ENCODE results near the gene TMEM238. TPM values are rescaled to one million over a fixed set of nuclear protein-coding genes. Genes with fewer than 3 reads are reported as not detected.
A peak's percentile ranks its signal among the peaks of the same experiment; 100 is the strongest.
"Not testable (repeated sequence)": the region's sequence is repeated elsewhere in the genome, so short reads cannot be mapped to it uniquely, and the experiment has no call there.

The TMEM238 gene
- total and polyA plus RNA-seq, 7 donors: 0.10 to 2.9 (median 0.52) TPM; not detected in 1

DNA sequence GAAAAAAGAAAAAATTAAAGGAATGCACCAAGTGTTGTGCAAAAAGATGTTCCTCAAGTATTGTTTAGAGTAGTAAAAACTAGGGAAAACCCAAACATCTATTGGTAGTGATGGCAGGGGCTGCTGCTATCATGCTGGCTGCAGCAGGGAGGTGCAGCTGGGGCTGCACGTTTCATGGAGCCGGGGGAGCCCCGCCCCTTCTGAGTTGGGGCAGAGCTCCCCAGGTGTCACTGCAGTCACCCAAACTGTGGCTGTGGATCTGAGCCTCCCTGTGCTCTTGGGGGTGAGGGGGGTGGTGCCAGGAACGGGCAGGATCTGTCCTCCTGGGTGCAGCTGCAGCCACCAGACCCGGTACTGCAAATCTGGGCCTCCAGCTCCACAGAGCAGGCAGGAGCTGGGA lies 35.0 kb upstream of the TMEM238 start:
- Histone ChIP-seq H3K27ac (no peak overlapping the region), H3K4me1 (no peaks in the 10 kb centered on the region), H3K4me3 (no peak overlapping the region), H3K9me3 (no peaks in the 10 kb centered on the region), H3K27me3 (ENCODE audit: insufficient read depth in 3 of 3, low read length in 2 of 3) (peaks cover 0 to 20% (median 3%) of the 10 kb centered on the region in 3 donors), H3K36me3 (ENCODE audit: insufficient read depth in 1 of 2, low read depth in 1 of 2) (no peaks in the 10 kb centered on the region)
- intact Hi-C loops (cut with DNase I): loop anchor here in 1 of 2 donors (5.0 kb wide), 1 partner anchor 117 kb away; no protein-coding TSS in a partner anchor
- ATAC-seq: no peak
- TF ChIP-seq, protein P1, sequence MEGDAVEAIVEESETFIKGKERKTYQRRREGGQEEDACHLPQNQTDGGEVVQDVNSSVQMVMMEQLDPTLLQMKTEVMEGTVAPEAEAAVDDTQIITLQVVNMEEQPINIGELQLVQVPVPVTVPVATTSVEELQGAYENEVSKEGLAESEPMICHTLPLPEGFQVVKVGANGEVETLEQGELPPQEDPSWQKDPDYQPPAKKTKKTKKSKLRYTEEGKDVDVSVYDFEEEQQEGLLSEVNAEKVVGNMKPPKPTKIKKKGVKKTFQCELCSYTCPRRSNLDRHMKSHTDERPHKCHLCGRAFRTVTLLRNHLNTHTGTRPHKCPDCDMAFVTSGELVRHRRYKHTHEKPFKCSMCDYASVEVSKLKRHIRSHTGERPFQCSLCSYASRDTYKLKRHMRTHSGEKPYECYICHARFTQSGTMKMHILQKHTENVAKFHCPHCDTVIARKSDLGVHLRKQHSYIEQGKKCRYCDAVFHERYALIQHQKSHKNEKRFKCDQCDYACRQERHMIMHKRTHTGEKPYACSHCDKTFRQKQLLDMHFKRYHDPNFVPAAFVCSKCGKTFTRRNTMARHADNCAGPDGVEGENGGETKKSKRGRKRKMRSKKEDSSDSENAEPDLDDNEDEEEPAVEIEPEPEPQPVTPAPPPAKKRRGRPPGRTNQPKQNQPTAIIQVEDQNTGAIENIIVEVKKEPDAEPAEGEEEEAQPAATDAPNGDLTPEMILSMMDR (IDR thresholded peaks at IDR 0.05): no peak
- DNase-seq: no peak
- 43 to 48% (median 44%) methylated on average over 5 of the region's 5 CpGs for WGBS, 3 donors

DNA sequence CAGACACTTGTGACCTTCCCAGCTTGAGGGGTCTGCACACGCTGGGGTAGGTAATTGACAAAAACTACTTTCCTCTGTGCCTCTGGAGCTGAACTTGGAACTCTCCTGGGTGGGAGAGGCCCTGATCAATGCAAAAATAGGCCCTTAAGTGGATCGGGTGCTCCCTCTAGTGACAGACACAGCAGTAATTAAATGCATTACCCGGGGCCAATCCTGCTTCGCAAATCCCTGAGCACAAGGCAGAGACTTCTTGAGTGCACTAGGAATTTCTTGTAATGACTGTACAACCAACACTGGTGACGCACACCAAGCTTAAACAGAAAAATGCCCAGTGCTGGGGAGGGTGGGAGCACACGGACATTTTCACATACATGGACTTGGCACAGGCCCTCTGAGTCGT lies 34.1 kb upstream of the TMEM238 start:
- intact Hi-C loops (cut with DNase I): loop anchor here in 1 of 2 donors (5.0 kb wide), 1 partner anchor 116 kb away; no protein-coding TSS in a partner anchor
- WGBS, 3 donors: 10 to 18% (median 12%) methylated on average over 7 of the region's 7 CpGs
- Histone ChIP-seq H3K4me1 (no peaks in the 10 kb centered on the region), H3K27me3 (ENCODE audit: insufficient read depth in 3 of 3, low read length in 2 of 3) (peaks cover 0 to 16% (median 3%) of the 10 kb centered on the region in 3 donors), H3K4me3 (no peak overlapping the region), H3K9me3 (no peaks in the 10 kb centered on the region), H3K27ac (no peak overlapping the region), H3K36me3 (ENCODE audit: insufficient read depth in 1 of 2, low read depth in 1 of 2) (no peaks in the 10 kb centered on the region)
- ATAC-seq (peak; percentile 58 to 80 (median 64)), DNase-seq (no peak)
- TF ChIP-seq, protein P1 (IDR thresholded peaks at IDR 0.05): peak; percentile 56

DNA sequence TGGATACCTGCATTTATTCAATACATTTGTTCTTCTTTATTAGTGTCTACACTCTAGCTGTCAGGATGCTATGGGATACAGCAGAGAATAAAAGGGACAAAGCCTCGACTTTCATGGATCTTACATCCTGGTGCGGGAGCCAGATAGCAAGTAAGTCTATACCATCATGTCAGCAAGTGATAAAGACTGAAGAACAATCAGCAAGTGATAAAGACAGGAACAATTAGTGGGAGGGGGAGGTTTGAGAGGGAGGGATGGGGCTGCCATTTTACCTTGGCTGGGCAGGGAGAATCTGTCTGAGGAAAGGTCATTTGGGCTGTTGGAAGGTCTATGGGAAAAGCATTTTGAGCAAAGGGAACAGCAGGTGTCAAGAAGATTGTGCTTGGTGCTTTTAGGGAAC lies 26.1 kb upstream of the TMEM238 start:
- Histone ChIP-seq H3K36me3 (ENCODE audit: insufficient read depth in 1 of 2, low read depth in 1 of 2) (no peaks in the 10 kb centered on the region), H3K27ac (no peak overlapping the region), H3K4me1 (no peaks in the 10 kb centered on the region), H3K4me3 (no peak overlapping the region), H3K27me3 (ENCODE audit: insufficient read depth in 3 of 3, low read length in 2 of 3) (no peaks in the 10 kb centered on the region), H3K9me3 (no peaks in the 10 kb centered on the region)
- intact Hi-C loops (cut with DNase I): no loop called here
- WGBS, 3 donors: 93 to 96% (median 95%) methylated on average over 2 of the region's 2 CpGs
- DNase-seq (no peak), ATAC-seq (no peak)
- TF ChIP-seq, protein P1 (IDR thresholded peaks at IDR 0.05): no peak

DNA sequence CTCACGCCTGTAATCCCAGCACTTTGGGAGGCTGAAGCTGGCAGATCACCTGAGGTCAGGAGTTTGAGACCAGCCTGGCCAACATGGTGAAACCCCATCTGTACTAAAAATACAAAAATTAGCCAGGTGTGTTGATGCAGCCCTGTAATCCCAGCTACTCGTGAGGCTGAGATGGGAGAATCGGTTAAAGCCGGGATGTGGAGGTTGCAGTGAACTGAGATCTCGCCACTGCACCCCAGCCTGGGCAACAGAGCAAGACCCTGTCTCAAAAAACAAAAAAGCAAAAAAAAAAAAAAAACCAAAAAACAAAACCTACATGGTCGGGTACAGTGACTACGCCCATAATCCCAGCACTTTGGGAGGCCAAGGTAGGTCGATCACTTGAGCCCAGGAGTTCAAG lies 25.1 kb upstream of the TMEM238 start:
- ATAC-seq; H3K27me3 ChIP-seq (ENCODE audit: insufficient read depth in 3 of 3, low read length in 2 of 3); H3K4me1 ChIP-seq; H3K27ac ChIP-seq; H3K4me3 ChIP-seq; intact Hi-C loops (cut with DNase I); H3K9me3 ChIP-seq; H3K36me3 ChIP-seq (ENCODE audit: insufficient read depth in 1 of 2, low read depth in 1 of 2): not testable (repeated sequence)
- DNase-seq: peak in 1 of 2 donors; percentile 6
- 89 to 93% (median 92%) methylated on average over 8 of the region's 8 CpGs for WGBS, 3 donors

DNA sequence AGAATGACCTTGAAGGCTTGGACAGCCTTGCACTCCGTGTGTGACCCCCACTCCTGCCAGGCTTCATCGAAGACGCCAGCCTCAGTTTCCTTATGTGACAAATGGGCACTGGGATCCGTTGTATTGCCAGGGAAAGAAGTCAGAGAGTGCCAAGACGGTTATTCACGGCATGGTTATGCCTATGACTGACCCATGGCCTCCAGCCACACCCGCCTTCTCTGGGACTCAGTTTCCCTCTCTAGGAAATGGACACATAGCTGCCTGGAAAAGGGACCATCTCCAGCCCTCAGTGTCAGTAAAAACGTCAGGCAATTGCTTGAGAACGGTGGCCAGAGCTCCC lies 24.4 kb upstream of the TMEM238 start:
- DNase-seq (no peak), ATAC-seq (no peak)
- Histone ChIP-seq H3K27me3 (ENCODE audit: insufficient read depth in 3 of 3, low read length in 2 of 3) (no peaks in the 10 kb centered on the region), H3K4me1 (no peaks in the 10 kb centered on the region), H3K9me3 (no peaks in the 10 kb centered on the region), H3K36me3 (ENCODE audit: insufficient read depth in 1 of 2, low read depth in 1 of 2) (peaks cover 0 to 11% of the 10 kb centered on the region in 2 donors), H3K4me3 (peak overlapping the region; percentile 73), H3K27ac (peak overlapping the region; percentile 92)
- intact Hi-C loops (cut with DNase I): no loop called here
- TF ChIP-seq, protein P1 (IDR thresholded peaks at IDR 0.05): no peak
- WGBS, 3 donors: 51 to 61% (median 57%) methylated on average over 9 of the region's 9 CpGs
